Ovary (tissue), 3 donors: ENCODE data around the gene SNAPC3.

Experiments
- CTCF ChIP-seq, 3 donors: fragments of 450-650 bp in 2 of 3; fragments of 200-600 bp in 1 of 3; IDR thresholded peaks; one replicate each; pipeline versions ENCODE4 v1.5.1 to v1.8.0; 2016 to 2022; ENCODE audit warnings: antibody characterized with exemption in 3 of 3, mild to moderate bottlenecking in 1 of 3
- POLR2A ChIP-seq: fragments of 450-650 bp; IDR thresholded peaks from one replicate; pipeline ENCODE4 v1.6.1; 2017; ENCODE audit warnings: antibody characterized with exemption, mild to moderate bottlenecking, moderate library complexity
- donor health status: DM: no; HTN: no; CAD: no.

GRCh38 chr9:15403155-15403554 is 19.5 kb upstream of the SNAPC3 start:
- TF ChIP-seq CTCF (IDR thresholded peaks at IDR 0.05) (no peak), POLR2A (no peak)
